Spleen (tissue), 11 donors: ENCODE measurements around the gene CLSTN3. TPM values are rescaled to one million over a fixed set of nuclear protein-coding genes. Genes with fewer than 3 reads are reported as not detected.
A peak's percentile ranks its signal among the peaks of the same experiment; 100 is the strongest.

Experiments
- DNase-seq: peaks from one replicate; pipeline ENCODE4 v3.0.0-alpha.2; 2020
- H3K27ac ChIP-seq, 8 donors: fragments of 200-600 bp; sonication (generic) in 7 of 8; 1 replicate in 4 of 8; 2 replicates in 4 of 8; pipeline versions ENCODE4 v1.5.0 to v1.8.0; 2016 to 2021; ENCODE audit warnings: inconsistent platforms in 4 of 8, mild to moderate bottlenecking in 4 of 8, moderate library complexity in 1 of 8
- H3K27me3 ChIP-seq, 7 donors: fragments of 200-600 bp; sonication (generic) in 6 of 7; replicated peaks in 1 of 7; 1 replicate in 4 of 7; 2 replicates in 3 of 7; pipeline versions ENCODE4 v1.5.0 to v1.8.0; 2016 to 2021; ENCODE audit warnings: inconsistent platforms in 3 of 7, mild to moderate bottlenecking in 1 of 7
- H3K36me3 ChIP-seq, 6 donors: fragments of 200-600 bp; sonication (generic) in 5 of 6; 1 replicate in 4 of 6; 2 replicates in 2 of 6; pipeline versions ENCODE4 v1.5.0 to v1.8.0; 2016 to 2021; ENCODE audit warnings: inconsistent platforms in 2 of 6
- H3K4me1 ChIP-seq, 6 donors: fragments of 200-600 bp; sonication (generic) in 5 of 6; 1 replicate in 3 of 6; 2 replicates in 3 of 6; pipeline versions ENCODE4 v1.5.0 to v1.8.0; 2016 to 2021; ENCODE audit warnings: inconsistent platforms in 3 of 6
- H3K4me3 ChIP-seq, 8 donors: fragments of 200-600 bp; sonication (generic) in 7 of 8; 1 replicate in 4 of 8; 2 replicates in 4 of 8; pipeline versions ENCODE4 v1.5.0 to v1.8.0; 2016 to 2021; ENCODE audit warnings: inconsistent platforms in 4 of 8, mild to moderate bottlenecking in 4 of 8, moderate library complexity in 2 of 8
- H3K9me3 ChIP-seq, 8 donors: fragments of 200-600 bp; sonication (generic) in 7 of 8; 1 replicate in 4 of 8; 2 replicates in 4 of 8; pipeline versions ENCODE4 v1.5.0 to v1.8.0; 2016 to 2021; ENCODE audit warnings: inconsistent platforms in 4 of 8
- POLR2A ChIP-seq, 3 donors: fragments of 450-650 bp; IDR thresholded peaks; one replicate each; pipeline ENCODE4 v1.5.1; 2017; ENCODE audit warnings: antibody characterized with exemption in 3 of 3, mild to moderate bottlenecking in 1 of 3
- POLR2AphosphoS5 ChIP-seq, 3 donors: sonication (generic); formaldehyde crosslinking; IDR thresholded peaks; one replicate each; pipeline ENCODE4 v1.5.1; 2017; ENCODE audit warnings: antibody characterized with exemption in 3 of 3
- WGBS, 5 donors: extraction: QIAGEN DNeasy Blood & Tissue Kit in 3 of 5; methylation state at CpG; one replicate each; pipeline versions ENCODE4 v1.1.5 to v1.1.7; 2013 to 2018; 5-methylcytosine and 5-hydroxymethylcytosine counted together
- intact Hi-C: fragments of 100-400 bp; cut with DNase I; formaldehyde crosslinking; loops from one replicate; pipeline ENCODE4 v1.15.0; 2023; ENCODE audit warnings: low total_unique reads
- polyA plus RNA-seq, 3 donors: library from polyadenylated mRNA; stranded (reverse); fragments of 200-250 nt; gene quantifications; one replicate each; pipeline ENCODE4 v1.2.1, GENCODE V29; 2013
- total RNA-seq, 7 donors: library from RNA; depleted of rRNA in 3 of 7; stranded (reverse); fragments of >200 nt in 3 of 7; fragmentation: NEBNext Ultra II Directional in 4 of 7; extraction: Animal tissue kit (Norgen Biotek cat#: 25700) in 4 of 7; gene quantifications; one replicate each; pipeline versions ENCODE4 v1.1.0 to v1.2.1, GENCODE V29; 2016 to 2021
- TF ChIP-seq, protein P1 (sequence below), 11 experiments: fragments of 200-600 bp in 7 of 11; fragments of 450-650 bp in 4 of 11; sonication (generic) in 4 of 11; IDR thresholded peaks in 8 of 11; conservative IDR thresholded peaks in 3 of 11; 1 replicate in 7 of 11; 2 replicates in 4 of 11; pipeline versions ENCODE4 v1.4.0 to v1.8.0; 2016 to 2021; ENCODE audit warnings: antibody characterized with exemption in 11 of 11, inconsistent platforms in 4 of 11, mild to moderate bottlenecking in 1 of 11
- donor health status: healthy with polysubstance abuse.
- donor health status: DM: no; HTN: no; CAD: no; lungs with moderate emphysema.
- donor health status: DM: no; HTN: no; CAD: no.
- donor health status: Bipolar disorder and iron deficiency.
- donor health status: healthy.
- donor health status: DM: no; HTN: no; CAD: no.
- donor health status: DM: yes; HTN: yes; CAD: no.

The CLSTN3 gene
- total and polyA plus RNA-seq, 10 donors: 15.0 to 131 (median 67.7) TPM

GRCh38 chr12:7109572-7109920 lies 20.6 kb upstream of the CLSTN3 start:
- H3K27ac ChIP-seq: peak overlapping the region; percentile 89 to 98 (median 96)
- peak overlapping the region in 6 of 8 donors; percentile 58 to 86 (median 68) for H3K4me3 ChIP-seq

GRCh38 chr12:7110661-7111060 lies 19.5 kb upstream of the CLSTN3 start:
- Histone ChIP-seq H3K9me3 (peaks cover 0 to 12% (median 9%) of the 10 kb centered on the region in 8 donors), H3K36me3 (peaks cover 0 to 24% (median 13%) of the 10 kb centered on the region in 6 donors), H3K27ac (peak overlapping the region in 4 of 8 donors; percentile 96 to 98 (median 96)), H3K27me3 (no peaks in the 10 kb centered on the region), H3K4me3 (no peak overlapping the region), H3K4me1 (peaks cover 16 to 79% (median 53%) of the 10 kb centered on the region in 6 donors)
- TF ChIP-seq POLR2AphosphoS5 (IDR thresholded peaks at IDR 0.05) (no peak), POLR2A (IDR thresholded peaks at IDR 0.05) (no peak)
- TF ChIP-seq, protein P1, sequence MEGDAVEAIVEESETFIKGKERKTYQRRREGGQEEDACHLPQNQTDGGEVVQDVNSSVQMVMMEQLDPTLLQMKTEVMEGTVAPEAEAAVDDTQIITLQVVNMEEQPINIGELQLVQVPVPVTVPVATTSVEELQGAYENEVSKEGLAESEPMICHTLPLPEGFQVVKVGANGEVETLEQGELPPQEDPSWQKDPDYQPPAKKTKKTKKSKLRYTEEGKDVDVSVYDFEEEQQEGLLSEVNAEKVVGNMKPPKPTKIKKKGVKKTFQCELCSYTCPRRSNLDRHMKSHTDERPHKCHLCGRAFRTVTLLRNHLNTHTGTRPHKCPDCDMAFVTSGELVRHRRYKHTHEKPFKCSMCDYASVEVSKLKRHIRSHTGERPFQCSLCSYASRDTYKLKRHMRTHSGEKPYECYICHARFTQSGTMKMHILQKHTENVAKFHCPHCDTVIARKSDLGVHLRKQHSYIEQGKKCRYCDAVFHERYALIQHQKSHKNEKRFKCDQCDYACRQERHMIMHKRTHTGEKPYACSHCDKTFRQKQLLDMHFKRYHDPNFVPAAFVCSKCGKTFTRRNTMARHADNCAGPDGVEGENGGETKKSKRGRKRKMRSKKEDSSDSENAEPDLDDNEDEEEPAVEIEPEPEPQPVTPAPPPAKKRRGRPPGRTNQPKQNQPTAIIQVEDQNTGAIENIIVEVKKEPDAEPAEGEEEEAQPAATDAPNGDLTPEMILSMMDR (IDR thresholded peaks at IDR 0.05 in 8 of 11, conservative IDR thresholded peaks at IDR 0.05 in 3 of 11): no peak
- 88 to 94% (median 90%) methylated on average over 5 of the region's 5 CpGs for WGBS, 5 donors
- DNase-seq: no peak
- intact Hi-C loops: loop anchor here (10.0 kb wide), 1 partner anchor 166 kb away; the partner anchor contains the start of genes C12orf57 and RNU7-1

More at GRCh38 chr12:7109572-7109920, 20.6 kb upstream of the CLSTN3 start:
- H3K9me3 ChIP-seq: peaks cover 0 to 15% (median 11%) of the 10 kb centered on the region in 8 donors
- intact Hi-C loops: no loop called here
- peaks cover 16 to 90% (median 55%) of the 10 kb centered on the region in 6 donors for H3K4me1 ChIP-seq
- DNase-seq: no peak
- TF ChIP-seq, protein P1 (IDR thresholded peaks at IDR 0.05 in 8 of 11, conservative IDR thresholded peaks at IDR 0.05 in 3 of 11): peak in 1 of 11 experiments; percentile 37
- TF ChIP-seq POLR2A (IDR thresholded peaks at IDR 0.05): no peak
- H3K27me3 ChIP-seq: no peaks in the 10 kb centered on the region
- WGBS, 5 donors: 54 to 71% (median 67%) methylated on average over 5 of the region's 5 CpGs
- peaks cover 0 to 21% (median 7%) of the 10 kb centered on the region in 6 donors for H3K36me3 ChIP-seq

GRCh38 chr12:7112041-7112440 lies 18.1 kb upstream of the CLSTN3 start:
- Histone ChIP-seq H3K4me1 (peaks cover 16 to 65% (median 50%) of the 10 kb centered on the region in 6 donors), H3K27me3 (no peaks in the 10 kb centered on the region), H3K4me3 (no peak overlapping the region), H3K36me3 (peaks cover 0 to 32% (median 25%) of the 10 kb centered on the region in 6 donors), H3K27ac (peak overlapping the region in 5 of 8 donors; percentile 39 to 97 (median 52)), H3K9me3 (no peaks in the 10 kb centered on the region)
- no peak for DNase-seq
- WGBS, 5 donors: 73 to 83% (median 80%) methylated on average over 4 of the region's 4 CpGs
- TF ChIP-seq, protein P1 (IDR thresholded peaks at IDR 0.05 in 8 of 11, conservative IDR thresholded peaks at IDR 0.05 in 3 of 11): no peak
- TF ChIP-seq POLR2A (IDR thresholded peaks at IDR 0.05) (no peak), POLR2AphosphoS5 (IDR thresholded peaks at IDR 0.05) (no peak)
- intact Hi-C loops: loop anchor here (10.0 kb wide), 1 partner anchor 167 kb away; the partner anchor contains the start of genes C12orf57 and RNU7-1

DNA sequence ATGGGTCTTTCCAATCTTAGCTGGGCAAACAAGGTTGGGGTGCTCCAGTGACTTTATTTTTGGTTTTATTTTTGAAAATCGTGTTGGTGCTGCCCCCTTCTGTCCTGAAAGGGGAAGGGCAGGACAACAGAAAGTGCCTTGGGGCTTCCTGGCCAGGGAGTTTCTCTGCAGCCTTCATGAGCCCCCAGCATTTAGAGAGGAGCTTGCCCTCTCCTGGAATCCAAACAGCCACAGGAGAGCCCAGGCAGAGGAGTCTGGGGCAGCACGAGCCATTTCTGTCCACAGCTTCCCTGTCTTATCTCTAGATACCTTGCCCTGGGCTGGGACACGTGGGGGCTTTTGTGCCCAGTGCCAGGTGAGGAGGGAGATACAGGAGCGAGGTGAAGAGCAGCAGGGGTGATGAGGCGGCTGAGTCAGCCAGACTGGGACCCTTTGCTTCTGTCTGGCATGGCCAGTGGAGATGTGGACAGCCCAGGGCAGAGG lies 16.7 kb upstream of the CLSTN3 start:
- no peaks in the 10 kb centered on the region for H3K27me3 ChIP-seq
- H3K9me3 ChIP-seq: no peaks in the 10 kb centered on the region
- H3K4me3 ChIP-seq: no peak overlapping the region
- peaks cover 16 to 54% (median 37%) of the 10 kb centered on the region in 6 donors for H3K4me1 ChIP-seq
- H3K36me3 ChIP-seq: peaks cover 0 to 46% (median 35%) of the 10 kb centered on the region in 6 donors
- DNase-seq: no peak
- 40 to 55% (median 50%) methylated on average over 5 of the region's 5 CpGs for WGBS, 5 donors
- TF ChIP-seq POLR2AphosphoS5 (IDR thresholded peaks at IDR 0.05) (peak in 1 of 3 donors; percentile 32), POLR2A (IDR thresholded peaks at IDR 0.05) (no peak)
- TF ChIP-seq, protein P1 (IDR thresholded peaks at IDR 0.05 in 8 of 11, conservative IDR thresholded peaks at IDR 0.05 in 3 of 11): peak; percentile 66 to 97 (median 93)
- intact Hi-C loops: loop anchor here (10.0 kb wide), 1 partner anchor 169 kb away; the partner anchor contains the start of genes C12orf57 and RNU7-1
- peak overlapping the region in 5 of 8 donors; percentile 33 to 97 (median 52) for H3K27ac ChIP-seq
